ENCODE measurements around the gene KAT14.
"Not testable (repeated sequence)": the region's sequence is repeated elsewhere in the genome, so short reads cannot be mapped to it uniquely, and the experiment has no call there.

The KAT14 gene

DNA sequence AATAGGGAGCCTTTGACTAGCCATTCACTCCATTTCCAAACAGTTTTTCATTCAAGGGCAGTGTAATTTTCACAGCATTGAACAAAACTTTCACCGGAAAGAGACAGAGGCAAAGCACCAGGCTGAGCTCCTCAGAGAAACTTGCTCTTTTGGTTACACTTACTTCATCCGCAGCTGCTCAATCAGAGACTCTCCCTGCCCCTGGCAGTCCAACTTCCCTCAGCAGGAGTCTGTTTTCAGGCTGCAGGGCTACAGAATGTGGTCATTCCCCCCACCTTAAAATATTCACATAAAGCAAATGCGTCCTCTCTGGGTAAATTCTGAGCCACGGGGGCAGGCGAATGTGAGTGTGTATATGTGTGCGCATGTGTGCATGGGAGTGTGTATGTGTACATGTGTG, 80.6 kb downstream of the KAT14 start:
- DNase-seq (ENCODE audit: low read depth in 2 of 2): no peak

DNA sequence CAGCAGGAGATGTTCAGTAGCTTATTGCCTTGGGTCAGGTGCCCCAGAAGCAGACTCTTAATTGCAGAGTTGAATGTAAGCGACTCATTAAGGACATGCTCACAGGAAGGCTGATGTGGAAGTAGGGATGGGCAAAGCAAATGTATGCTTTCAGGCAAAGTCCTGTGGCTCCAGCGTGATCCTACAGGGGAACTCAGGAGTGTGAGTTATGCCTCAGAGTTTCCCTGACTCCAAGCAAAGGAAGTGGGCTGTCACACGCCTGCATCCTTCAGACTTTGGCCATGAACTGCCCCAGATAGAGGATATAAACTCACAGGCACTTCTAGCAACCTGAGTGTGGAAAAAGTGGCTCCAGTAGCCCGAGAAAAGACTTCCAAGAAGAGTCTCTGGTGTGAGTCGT, 85.7 kb downstream of the KAT14 start:
- DNase-seq (ENCODE audit: low read depth in 2 of 2): no peak

DNA sequence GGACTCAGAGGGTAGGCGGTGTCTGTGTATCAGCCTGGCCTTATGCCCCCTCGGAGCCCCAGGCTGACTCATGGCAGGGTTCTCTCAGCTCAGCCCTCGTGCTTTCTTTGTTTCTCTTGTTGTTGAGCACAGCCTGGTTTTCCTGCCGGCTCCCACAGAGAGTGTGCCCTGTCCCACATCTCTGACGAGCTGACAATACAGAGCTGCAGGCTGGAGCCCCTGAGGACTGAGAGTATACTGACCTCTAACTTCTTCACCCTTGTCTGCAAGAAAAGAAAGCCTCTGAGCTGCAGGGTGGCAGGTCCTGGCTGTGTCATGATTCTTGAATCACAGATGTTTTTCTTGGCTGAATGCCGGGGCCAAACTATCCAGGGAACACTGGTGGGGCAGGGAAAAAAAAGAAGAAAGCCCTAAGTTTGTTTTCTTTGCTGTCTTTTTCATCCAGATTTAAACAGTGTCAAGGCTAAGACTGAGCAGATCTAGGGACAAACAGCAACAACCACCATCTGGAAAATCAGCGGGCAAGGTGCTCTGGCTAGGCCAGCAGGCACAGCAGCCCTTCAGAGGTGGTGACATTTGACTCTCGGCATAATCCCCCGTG, 87.4 kb downstream of the KAT14 start:
- no peak for DNase-seq (ENCODE audit: low read depth in 2 of 2)

DNA sequence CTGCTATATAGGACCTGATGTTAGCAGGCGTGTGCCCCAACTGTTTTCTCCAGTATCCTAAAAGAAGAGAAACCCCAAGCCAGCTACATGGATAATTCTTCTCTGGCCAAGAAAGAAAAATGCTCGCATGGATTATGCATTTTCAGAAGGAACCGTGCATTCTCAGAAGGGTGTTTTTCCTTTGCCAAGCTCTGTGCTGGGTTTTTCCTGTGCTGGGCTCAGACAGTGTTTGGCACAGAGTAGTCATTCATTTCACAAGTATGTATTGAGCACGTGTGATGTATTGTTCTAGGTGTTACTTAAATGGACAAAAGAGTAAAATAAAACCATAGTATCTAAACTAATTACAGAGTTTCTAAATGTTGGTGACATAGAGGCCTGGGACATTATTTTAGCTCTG, 88.0 kb downstream of the KAT14 start:
- no peak for DNase-seq (ENCODE audit: low read depth in 2 of 2)

DNA sequence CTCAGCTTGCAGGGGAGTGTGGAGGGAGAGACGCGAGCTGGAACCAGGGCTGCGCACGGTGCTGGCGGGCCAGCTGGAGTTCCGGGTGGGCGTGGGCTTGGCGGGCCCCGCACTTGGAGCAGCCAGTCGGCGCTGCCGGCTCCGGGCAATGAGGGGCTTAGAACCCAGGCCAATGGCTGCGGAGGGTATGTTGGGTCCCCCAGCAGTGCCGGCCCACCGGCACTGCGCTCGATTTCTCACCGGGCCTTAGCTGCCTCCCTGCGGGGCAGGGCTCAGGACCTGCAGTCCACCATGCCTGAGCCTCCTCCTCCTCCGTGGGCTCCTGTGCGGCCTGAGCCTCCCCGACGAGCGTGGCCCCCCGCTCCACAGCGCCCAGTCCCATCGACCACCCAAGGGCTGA, 89.1 kb downstream of the KAT14 start:
- not testable (repeated sequence) for DNase-seq (ENCODE audit: low read depth in 2 of 2)

DNA sequence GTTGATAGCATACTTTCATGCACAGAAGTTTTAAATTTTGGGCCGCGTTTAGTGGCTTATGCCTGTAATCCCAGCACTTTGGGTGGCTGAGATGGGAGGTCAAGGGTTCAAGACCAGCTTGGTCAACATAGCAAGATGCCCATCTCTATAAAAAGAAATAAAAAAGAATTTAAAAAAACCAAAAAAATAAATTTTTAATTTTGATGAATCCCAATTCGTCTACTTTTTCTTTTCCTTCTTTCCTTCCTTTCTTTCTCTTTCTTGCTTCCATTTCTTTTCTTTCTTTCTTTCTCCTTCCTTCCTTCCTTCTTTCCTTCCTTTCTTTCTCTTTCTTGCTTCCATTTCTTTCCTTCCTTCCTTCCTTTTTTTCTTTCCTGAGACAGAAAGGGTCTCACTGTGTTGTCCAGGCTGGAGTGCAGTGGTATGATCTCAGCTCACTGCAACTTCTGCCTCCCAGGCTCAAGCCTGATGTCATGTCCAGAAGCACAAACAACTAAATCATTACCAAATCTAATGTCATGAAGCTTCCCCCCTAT, 95.8 kb downstream of the KAT14 start:
- no peak for DNase-seq (ENCODE audit: low read depth in 2 of 2)
